HepG2 (cell line): ENCODE data around the gene VSIG10L2. TPM values are rescaled to one million over a fixed set of nuclear protein-coding genes. Genes with fewer than 3 reads are reported as not detected.

Source experiments
- AHDC1 ChIP-seq: sonication (generic); formaldehyde crosslinking; IDR thresholded peaks from 2 replicates; pipeline ENCODE4 v1.5.1; 2020; ENCODE audit warnings: mild to moderate bottlenecking, missing genetic modification reagents, borderline replicate concordance
- ATM ChIP-seq: fragments of 450-650 bp; IDR thresholded peaks from 2 replicates; pipeline ENCODE4 v1.7.1; 2017; ENCODE audit warnings: mild to moderate bottlenecking, borderline replicate concordance
- BRCA1 ChIP-seq: sonication (generic); formaldehyde crosslinking; IDR thresholded peaks from 2 replicates; pipeline ENCODE4 v1.4.0; 2020; ENCODE audit warnings: missing genetic modification reagents
- CBX1 ChIP-seq: IDR thresholded peaks from one replicate; pipeline ENCODE4 v1.6.1; 2016; ENCODE audit warnings: antibody characterized with exemption, low read depth
- CERS6 ChIP-seq: sonication (generic); formaldehyde crosslinking; IDR thresholded peaks from 2 replicates; pipeline ENCODE4 v1.5.0; 2020; ENCODE audit warnings: missing genetic modification reagents
- FOSL1 ChIP-seq: sonication (generic); formaldehyde crosslinking; IDR thresholded peaks from 2 replicates; pipeline ENCODE4 v1.9.0; 2021; ENCODE audit warnings: missing genetic modification reagents, borderline replicate concordance
- FOXA1 ChIP-seq, 2 experiments: fragments of 450-650 bp in 1 of 2; sonication (generic) in 1 of 2; formaldehyde crosslinking in 1 of 2; IDR thresholded peaks; 2 replicates each; pipeline versions ENCODE4 v1.4.0 to v1.6.1; 2016 to 2020; ENCODE audit warnings: missing genetic modification reagents in 1 of 2
- FOXA3 ChIP-seq: IDR thresholded peaks from 2 replicates; pipeline ENCODE4 v1.6.1; 2016; ENCODE audit warnings: missing genetic modification reagents, missing compliant biosample characterization
- GTF3A ChIP-seq: sonication (generic); formaldehyde crosslinking; conservative IDR thresholded peaks from 2 replicates; pipeline ENCODE4 v1.4.0; 2020; ENCODE audit warnings: mild to moderate bottlenecking, missing genetic modification reagents
- ISL2 ChIP-seq: sonication (generic); formaldehyde crosslinking; IDR thresholded peaks from 2 replicates; pipeline ENCODE4 v1.5.0; 2020; ENCODE audit warnings: missing genetic modification reagents
- KDM5B ChIP-seq: sonication (generic); formaldehyde crosslinking; IDR thresholded peaks from 2 replicates; pipeline ENCODE4 v1.4.0; 2020; ENCODE audit warnings: missing genetic modification reagents, mild to moderate bottlenecking, borderline replicate concordance
- MEF2D ChIP-seq: sonication (generic); formaldehyde crosslinking; IDR thresholded peaks from 2 replicates; pipeline ENCODE4 v1.5.1; 2020; ENCODE audit warnings: mild to moderate bottlenecking, missing genetic modification reagents
- NFKBIZ ChIP-seq: IDR thresholded peaks from 2 replicates; pipeline ENCODE4 v1.6.1; 2018; ENCODE audit warnings: missing genetic modification reagents, missing compliant biosample characterization
- STAG1 ChIP-seq: sonication (generic); formaldehyde crosslinking; IDR thresholded peaks from 2 replicates; pipeline ENCODE4 v1.4.0; 2020; ENCODE audit warnings: missing genetic modification reagents
- SYNCRIP ChIP-seq: fragments of 200-400 bp; formaldehyde crosslinking; IDR thresholded peaks from 2 replicates; pipeline ENCODE4 v1.6.1; 2018; ENCODE audit warnings: mild to moderate bottlenecking, low read depth, low read length; ENCODE audit not compliant: insufficient read depth
- TCF7L2 ChIP-seq: IDR thresholded peaks from 2 replicates; pipeline ENCODE4 v1.6.1; 2011; ENCODE audit warnings: mild to moderate bottlenecking, low read depth, low read length, moderate library complexity
- ZFP36L2 ChIP-seq: sonication (generic); formaldehyde crosslinking; IDR thresholded peaks from 2 replicates; pipeline ENCODE4 v1.4.0; 2020; ENCODE audit warnings: missing genetic modification reagents
- ZKSCAN5 ChIP-seq: sonication (generic); formaldehyde crosslinking; IDR thresholded peaks from 2 replicates; pipeline ENCODE4 v1.5.1; 2020; ENCODE audit warnings: mild to moderate bottlenecking, missing genetic modification reagents
- ZNF225 ChIP-seq: sonication (generic); formaldehyde crosslinking; IDR thresholded peaks from 2 replicates; pipeline ENCODE4 v1.4.0; 2020; ENCODE audit warnings: mild to moderate bottlenecking, missing genetic modification reagents
- ZNF30 ChIP-seq: sonication (generic); formaldehyde crosslinking; IDR thresholded peaks from 2 replicates; pipeline ENCODE4 v1.5.0; 2020; ENCODE audit warnings: mild to moderate bottlenecking, missing genetic modification reagents
- ZNF335 ChIP-seq: sonication (generic); formaldehyde crosslinking; IDR thresholded peaks from 2 replicates; pipeline ENCODE4 v1.4.0; 2020; ENCODE audit warnings: missing genetic modification reagents
- ZNF614 ChIP-seq: IDR thresholded peaks from 2 replicates; pipeline ENCODE4 v1.6.1; 2018; ENCODE audit warnings: missing biosample characterization, missing genetic modification reagents, inconsistent platforms, borderline replicate concordance
- ZNF75D ChIP-seq: sonication (generic); formaldehyde crosslinking; IDR thresholded peaks from 2 replicates; pipeline ENCODE4 v1.8.1; 2023; ENCODE audit warnings: missing genetic modification reagents, mild to moderate bottlenecking, borderline replicate concordance
- ZNF816 ChIP-seq: sonication (generic); formaldehyde crosslinking; IDR thresholded peaks from 2 replicates; pipeline ENCODE4 v1.8.0; 2022; ENCODE audit warnings: missing genetic modification reagents, mild to moderate bottlenecking, borderline replicate concordance
- polyA plus RNA-seq, 8 experiments: library from polyadenylated mRNA; depleted of rRNA in 3 of 8; stranded (reverse) in 7 of 8; unstranded in 1 of 8; fragments of >200 nt; fragmentation: Illumina TruSeq in 4 of 8; extraction: Trizol in 4 of 8; gene quantifications; 2 replicates each; pipeline versions ENCODE4 v1.2.1 to v1.2.3, GENCODE V29; 2011 to 2016; ENCODE audit warnings: low read depth in 4 of 8, missing spikeins in 1 of 8, mixed read lengths in 1 of 8; ENCODE audit not compliant: insufficient read depth in 1 of 8
- total RNA-seq, 5 experiments: library from RNA; depleted of rRNA; stranded (reverse); fragments of >200 nt; fragmentation: Illumina TruSeq; extraction: Trizol; gene quantifications; 2 replicates each; pipeline ENCODE4 v1.2.3, GENCODE V29; 2016; ENCODE audit warnings: low read depth in 1 of 5
- TF ChIP-seq, protein P1 (sequence below): sonication (generic); formaldehyde crosslinking; IDR thresholded peaks from 2 replicates; pipeline ENCODE4 v1.8.0; 2022; ENCODE audit warnings: mild to moderate bottlenecking, missing genetic modification reagents, moderate library complexity
- TF ChIP-seq, protein P2 (sequence below): IDR thresholded peaks from 2 replicates; pipeline ENCODE4 v1.6.1; 2012; ENCODE audit warnings: inconsistent platforms

VSIG10L2 gene
- total and polyA plus RNA-seq, 2 of the 13 experiments (the other 11 are each of a cell fraction or from before 2014, with no cell fraction given): 0.21 TPM; not detected in 1

- TF ChIP-seq AHDC1 (CRISPR knock-in tag): no peak; the same call in 1 of the 2 replicates
- peak; percentile 85; the same call in 1 of the 2 replicates for TF ChIP-seq ZNF614 (CRISPR knock-in tag)
- TF ChIP-seq, protein P1, sequence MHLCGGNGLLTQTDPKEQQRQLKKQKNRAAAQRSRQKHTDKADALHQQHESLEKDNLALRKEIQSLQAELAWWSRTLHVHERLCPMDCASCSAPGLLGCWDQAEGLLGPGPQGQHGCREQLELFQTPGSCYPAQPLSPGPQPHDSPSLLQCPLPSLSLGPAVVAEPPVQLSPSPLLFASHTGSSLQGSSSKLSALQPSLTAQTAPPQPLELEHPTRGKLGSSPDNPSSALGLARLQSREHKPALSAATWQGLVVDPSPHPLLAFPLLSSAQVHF (CRISPR knock-in tag): no peak
- no peak for TF ChIP-seq FOXA1 (IDR thresholded peaks at IDR 0.05)
- TF ChIP-seq FOXA1 (CRISPR knock-in tag; IDR thresholded peaks at IDR 0.05): peak; percentile 60
- TF ChIP-seq, protein P2, sequence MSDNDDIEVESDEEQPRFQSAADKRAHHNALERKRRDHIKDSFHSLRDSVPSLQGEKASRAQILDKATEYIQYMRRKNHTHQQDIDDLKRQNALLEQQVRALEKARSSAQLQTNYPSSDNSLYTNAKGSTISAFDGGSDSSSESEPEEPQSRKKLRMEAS: no peak
- TF ChIP-seq ZKSCAN5 (CRISPR knock-in tag): no peak
- 0 out of 2 replicates have a peak, but pooled peaks have one; percentile 49 for TF ChIP-seq ZNF335 (CRISPR knock-in tag)
- peak; percentile 74 for TF ChIP-seq FOXA3 (CRISPR knock-in tag)
- no peak for TF ChIP-seq SYNCRIP
- TF ChIP-seq ZNF816 (CRISPR knock-in tag): no peak
- TF ChIP-seq CERS6 (CRISPR knock-in tag): no peak
- TF ChIP-seq FOSL1 (CRISPR knock-in tag): no peak
- TF ChIP-seq ZNF30 (CRISPR knock-in tag): no peak
- no peak for TF ChIP-seq GTF3A
- TF ChIP-seq MEF2D (CRISPR knock-in tag): no peak
- TF ChIP-seq BRCA1: no peak
- TF ChIP-seq TCF7L2: no peak
- no peak for TF ChIP-seq ZFP36L2
- peak; percentile 68 for TF ChIP-seq STAG1 (CRISPR knock-in tag)
- TF ChIP-seq ISL2 (CRISPR knock-in tag): no peak
- TF ChIP-seq CBX1: no peak
- no peak for TF ChIP-seq ATM
- TF ChIP-seq ZNF75D (CRISPR knock-in tag): no peak
- no peak for TF ChIP-seq ZNF225 (CRISPR knock-in tag)
- TF ChIP-seq NFKBIZ (CRISPR knock-in tag): 0 out of 2 replicates have a peak, but pooled peaks have one; percentile 44
- no peak for TF ChIP-seq KDM5B
Observed at GRCh38 chr11:125925247-125925740, 20.6 kb upstream of the VSIG10L2 start (continued).
